ENCODE measurements around the gene CHRDL2. TPM values are rescaled to one million over a fixed set of nuclear protein-coding genes. Genes with fewer than 3 reads are reported as not detected.
"Not testable (repeated sequence)": the region's sequence is repeated elsewhere in the genome, so short reads cannot be mapped to it uniquely, and the experiment has no call there.

Gene CHRDL2
- total RNA-seq, 1 experiment from 2014 or later: 0.37 TPM

- peaks cover 5% of the 10 kb centered on the region for H3K9me3 Mint-ChIP-seq
- peaks cover 37% of the 10 kb centered on the region for H3K4me1 Mint-ChIP-seq
- TF ChIP-seq ERG (CRISPR knock-in tag; IDR thresholded peaks at IDR 0.05) (no peak), ZNF121 (CRISPR knock-in tag; IDR thresholded peaks at IDR 0.05) (0 out of 2 replicates have a peak, but pooled peaks have one; percentile 38)
- POLR2A ChIA-PET: interaction anchor here (0.6 to 0.7 kb wide), 2 partner anchors 604 to 647 kb away, joined by 3 to 4 read pairs; no protein-coding TSS in a partner anchor
- DNase-seq (ENCODE audit: low spot score) (no peak), ATAC-seq (no peak)
- H3K4me3 Mint-ChIP-seq: no peak overlapping the region
- peaks cover 5% of the 10 kb centered on the region for H3K36me3 Mint-ChIP-seq
- CTCF ChIA-PET: interaction anchor here (0.6 kb wide), 1 partner anchor 1304 kb away, joined by 3 read pairs; no protein-coding TSS in a partner anchor
- no peaks in the 10 kb centered on the region for H3K27me3 Mint-ChIP-seq (ENCODE audit: low read depth)
- peak overlapping the region; percentile 50; the same call in 1 of the 2 replicates for H3K27ac Mint-ChIP-seq
Measured at GRCh38 chr11:74754507-74755252, 23.5 kb upstream of the CHRDL2 start.

- POLR2A ChIA-PET: interaction anchor here (0.7 kb wide), 1 partner anchor 197 kb away, joined by 4 read pairs; no protein-coding TSS in a partner anchor
- ATAC-seq (no peak), DNase-seq (ENCODE audit: low spot score) (no peak)
- Mint-ChIP-seq H3K27ac (no peak overlapping the region), H3K27me3 (ENCODE audit: low read depth) (peaks cover 9% of the 10 kb centered on the region), H3K4me3 (no peak overlapping the region), H3K9me3 (peaks cover under 1% of the 10 kb centered on the region), H3K36me3 (peaks cover under 1% of the 10 kb centered on the region), H3K4me1 (peaks cover 46% of the 10 kb centered on the region)
- CTCF ChIA-PET: interaction anchor here (1.2 kb wide), 1 partner anchor 50 kb away, joined by 4 read pairs; no protein-coding TSS in a partner anchor
- TF ChIP-seq SOX15 (CRISPR knock-in tag; IDR thresholded peaks at IDR 0.05) (no peak), PRDM15 (CRISPR knock-in tag; IDR thresholded peaks at IDR 0.05) (no peak), NFE2L1 (CRISPR knock-in tag; IDR thresholded peaks at IDR 0.05) (no peak), FOXJ3 (CRISPR knock-in tag; IDR thresholded peaks at IDR 0.05; ENCODE audit: borderline replicate concordance) (no peak), SMAD3 (CRISPR knock-in tag; IDR thresholded peaks at IDR 0.05; ENCODE audit: borderline replicate concordance) (no peak), USF1 (CRISPR knock-in tag; IDR thresholded peaks at IDR 0.05) (no peak), ZNF317 (CRISPR knock-in tag; IDR thresholded peaks at IDR 0.05; ENCODE audit: borderline replicate concordance, low read depth) (no peak), IRF1 (CRISPR knock-in tag; IDR thresholded peaks at IDR 0.05) (no peak), CREM (CRISPR knock-in tag; IDR thresholded peaks at IDR 0.05) (no peak), HMGA2 (CRISPR knock-in tag; IDR thresholded peaks at IDR 0.05) (no peak), ERG (CRISPR knock-in tag; IDR thresholded peaks at IDR 0.05) (no peak), ZBTB21 (CRISPR knock-in tag; IDR thresholded peaks at IDR 0.05; ENCODE audit: borderline replicate concordance) (no peak), CBFB (CRISPR knock-in tag; IDR thresholded peaks at IDR 0.05; ENCODE audit: low read depth) (no peak), FOXP4 (CRISPR knock-in tag; IDR thresholded peaks at IDR 0.05) (no peak), ATF2 (CRISPR knock-in tag; IDR thresholded peaks at IDR 0.05; ENCODE audit: borderline replicate concordance, low read depth) (no peak)
Measured at GRCh38 chr11:74751303-74751702, 20.1 kb upstream of the CHRDL2 start.

GRCh38 chr11:74750598-74750997 is 19.4 kb upstream of the CHRDL2 start:
- H3K27me3 Mint-ChIP-seq (ENCODE audit: low read depth); H3K4me3 Mint-ChIP-seq; H3K36me3 Mint-ChIP-seq; POLR2A ChIA-PET; H3K9me3 Mint-ChIP-seq; H3K27ac Mint-ChIP-seq; DNase-seq (ENCODE audit: low spot score); ATAC-seq: not testable (repeated sequence)
- CTCF ChIA-PET: interaction anchor here (1.2 to 2.8 kb wide), 2 partner anchors 11 to 49 kb away, joined by 4 to 19 read pairs; no protein-coding TSS in a partner anchor
- peaks cover 41% of the 10 kb centered on the region for H3K4me1 Mint-ChIP-seq

Measured in WTC11 (cell line).